ENCODE measurements around the gene PIK3R1. TPM values are rescaled to one million over a fixed set of nuclear protein-coding genes. Genes with fewer than 3 reads are reported as not detected.
A peak's percentile ranks its signal among the peaks of the same experiment; 100 is the strongest.

PIK3R1 gene
- total RNA-seq, 8 experiments from 2014 or later = 14.6 to 127 (median 36.8) TPM

DNA sequence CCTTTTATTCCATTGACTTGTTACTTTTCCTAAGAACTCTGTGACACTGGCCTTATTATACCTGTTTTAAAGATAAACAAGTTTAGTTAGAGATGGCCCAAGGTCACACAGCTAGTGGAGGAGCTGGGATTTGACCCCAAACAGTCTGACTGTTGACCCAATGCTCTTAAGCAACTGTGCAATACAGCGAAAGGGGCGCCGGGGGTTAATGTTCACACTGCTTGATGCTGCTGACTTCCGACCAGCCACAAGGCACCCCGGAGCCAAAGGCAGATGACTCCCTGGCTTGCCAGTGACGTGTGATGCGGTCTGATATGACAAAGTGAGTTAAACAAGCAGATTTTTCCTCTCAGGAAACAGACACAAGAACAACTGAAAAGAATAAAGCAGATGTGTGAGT is 23.9 kb downstream of the PIK3R1 start:
- no peak overlapping the region for H3K27ac ChIP-seq
- in situ Hi-C loops (cut with MboI; ENCODE audit: low pct_unique_long_range_greater_than_20kb in 2 of 9, low sequenced_read_pairs in 9 of 9, unreplicated experiment in 9 of 9) = no loop called here
- H3K4me1 ChIP-seq (replicated peaks in 1 of 2) = peaks cover 6 to 12% of the 10 kb centered on the region in 2 donors
- WGBS, 10 experiments = 3 to 41% (median 40%) methylated on average over 1 to 7 of the region's 7 CpGs; no CpG with 5 or more reads in 4 of the 10 experiments
- no peak overlapping the region for H3K4me3 ChIP-seq
- ATAC-seq (replicated peaks in 6 of 8) = peak; percentile 33 to 80 (median 66)

DNA sequence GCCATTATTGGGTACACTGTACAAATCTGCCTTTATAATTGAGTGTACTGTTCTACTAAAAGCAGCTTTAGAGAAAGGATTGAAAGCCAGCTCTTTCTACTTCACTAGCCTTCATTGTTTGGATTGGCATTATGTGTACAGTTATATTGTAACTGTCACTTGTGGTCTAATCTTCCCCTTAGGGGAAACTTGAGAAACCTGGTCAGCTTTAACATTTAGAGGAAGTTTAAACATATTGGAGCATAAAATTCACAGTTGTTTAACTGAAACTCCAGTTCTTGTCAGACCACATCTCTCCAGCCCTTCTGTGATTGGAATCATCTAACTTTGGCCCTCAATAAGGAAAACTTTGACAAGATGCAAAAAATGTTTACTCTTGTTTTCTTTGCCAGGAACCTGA is 24.6 kb downstream of the PIK3R1 start:
- in situ Hi-C loops (cut with MboI; ENCODE audit: low pct_unique_long_range_greater_than_20kb in 2 of 9, low sequenced_read_pairs in 9 of 9, unreplicated experiment in 9 of 9) = no loop called here
- Histone ChIP-seq H3K4me1 (replicated peaks in 1 of 2) (peaks cover 11 to 16% of the 10 kb centered on the region in 2 donors), H3K4me3 (no peak overlapping the region), H3K27ac (no peak overlapping the region)
- ATAC-seq (replicated peaks in 6 of 8) = peak in 1 of 8 experiments; percentile 32

DNA sequence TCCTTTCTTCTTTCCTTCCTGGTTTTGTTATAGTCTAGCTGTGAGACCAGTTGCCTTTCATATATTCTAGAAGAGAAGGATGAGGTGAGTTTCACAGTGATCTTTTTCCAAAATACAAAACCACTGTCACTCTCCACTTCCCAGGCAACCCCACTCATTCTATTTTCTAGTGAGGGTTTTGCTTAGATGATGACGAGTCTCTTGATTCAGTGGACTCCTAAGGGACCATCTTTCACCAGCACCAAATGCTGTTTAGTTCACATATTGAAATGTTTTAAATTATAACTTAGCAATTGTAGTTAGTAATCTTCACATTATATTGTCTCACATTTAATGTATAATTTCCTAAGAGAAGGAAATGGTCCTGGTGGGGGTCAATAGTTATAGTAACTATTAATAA is 25.2 kb downstream of the PIK3R1 start:
- no peak overlapping the region for H3K4me3 ChIP-seq
- in situ Hi-C loops (cut with MboI; ENCODE audit: low pct_unique_long_range_greater_than_20kb in 2 of 9, low sequenced_read_pairs in 9 of 9, unreplicated experiment in 9 of 9) = no loop called here
- no peak overlapping the region for H3K27ac ChIP-seq
- WGBS, 10 experiments = 25 to 100% (median 81%) methylated on average over 1 of the region's 1 CpG
- peaks cover 16 to 18% of the 10 kb centered on the region in 2 donors for H3K4me1 ChIP-seq (replicated peaks in 1 of 2)
- ATAC-seq (replicated peaks in 6 of 8) = no peak

DNA sequence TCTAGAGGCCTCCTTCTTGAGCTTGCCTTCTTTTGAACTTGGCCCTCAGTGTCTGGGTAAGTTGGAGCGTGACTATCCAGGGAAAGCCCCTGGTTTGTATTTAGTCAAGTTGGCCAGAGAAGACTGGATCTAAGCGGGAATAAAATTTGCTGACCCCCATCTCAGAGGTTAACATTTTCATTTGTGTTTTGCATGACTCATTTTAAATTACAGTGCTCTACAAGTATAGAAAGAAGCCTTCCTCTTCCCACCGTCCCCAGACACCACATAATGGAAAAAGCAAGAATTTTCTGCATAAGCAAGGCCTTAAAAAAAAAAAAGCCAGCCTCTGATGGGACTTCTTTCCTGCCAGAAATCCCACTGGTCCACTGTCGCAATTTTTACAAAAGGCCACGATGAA is 27.2 kb downstream of the PIK3R1 start:
- peaks cover 17 to 18% of the 10 kb centered on the region in 2 donors for H3K4me1 ChIP-seq (replicated peaks in 1 of 2)
- in situ Hi-C loops (cut with MboI; ENCODE audit: low pct_unique_long_range_greater_than_20kb in 2 of 9, low sequenced_read_pairs in 9 of 9, unreplicated experiment in 9 of 9) = no loop called here
- WGBS, 10 experiments = 41 to 100% (median 83%) methylated on average over 1 to 4 of the region's 5 CpGs; no CpG with 5 or more reads in 1 of the 10 experiments
- no peak overlapping the region for H3K27ac ChIP-seq
- no peak overlapping the region for H3K4me3 ChIP-seq
- ATAC-seq (replicated peaks in 6 of 8) = peak in 4 of 8 experiments; percentile 19 to 38 (median 30)

DNA sequence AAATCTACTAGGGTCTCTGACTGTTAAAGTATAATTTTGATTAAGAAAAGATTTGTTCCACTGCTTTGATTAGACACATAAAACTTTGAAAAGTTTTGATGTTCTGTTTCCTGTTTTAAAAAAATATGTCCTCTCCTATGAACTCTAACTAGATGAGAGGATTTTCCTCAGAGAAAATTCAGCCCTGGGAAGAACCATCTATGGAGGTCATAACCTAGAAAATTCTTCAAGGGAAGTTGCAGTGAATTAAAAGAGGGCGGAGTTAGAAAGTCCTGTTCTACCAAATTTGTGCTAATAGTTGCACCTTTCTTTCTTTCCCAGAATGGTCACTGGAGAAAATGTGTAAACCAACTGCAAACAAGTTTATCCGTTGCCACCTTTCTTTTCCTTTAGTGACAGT is 27.7 kb downstream of the PIK3R1 start:
- peaks cover 17 to 18% of the 10 kb centered on the region in 2 donors for H3K4me1 ChIP-seq (replicated peaks in 1 of 2)
- no peak for ATAC-seq (replicated peaks in 6 of 8)
- 50 to 100% (median 95%) methylated on average over 1 to 2 of the region's 2 CpGs; no CpG with 5 or more reads in 2 of the 10 experiments for WGBS, 10 experiments
- H3K4me3 ChIP-seq = no peak overlapping the region
- in situ Hi-C loops (cut with MboI; ENCODE audit: low pct_unique_long_range_greater_than_20kb in 2 of 9, low sequenced_read_pairs in 9 of 9, unreplicated experiment in 9 of 9) = no loop called here
- no peak overlapping the region for H3K27ac ChIP-seq

DNA sequence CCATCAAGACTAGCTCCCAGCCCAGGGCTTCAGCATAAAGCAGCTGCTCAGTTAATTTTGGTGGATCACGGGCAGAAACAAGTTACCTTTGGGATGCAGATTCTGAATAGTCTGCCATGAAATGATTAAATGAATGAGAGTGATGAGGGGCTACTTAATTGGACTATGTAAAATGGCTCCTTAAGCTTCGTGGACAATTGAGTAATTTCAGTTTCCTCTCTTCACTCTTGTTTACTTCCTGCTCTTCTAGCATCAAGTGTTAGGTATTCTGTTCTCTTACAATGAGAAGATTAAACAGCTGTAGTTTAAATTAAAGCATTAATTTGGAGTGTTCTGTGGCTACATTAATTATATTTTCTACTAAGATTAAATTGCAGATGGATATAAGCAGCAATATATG is 28.1 kb downstream of the PIK3R1 start:
- in situ Hi-C loops (cut with MboI; ENCODE audit: low pct_unique_long_range_greater_than_20kb in 2 of 9, low sequenced_read_pairs in 9 of 9, unreplicated experiment in 9 of 9) = no loop called here
- no peak overlapping the region for H3K27ac ChIP-seq
- WGBS, 10 experiments = 71 to 100% (median 90%) methylated on average over 1 to 2 of the region's 2 CpGs; no CpG with 5 or more reads in 3 of the 10 experiments
- ATAC-seq (replicated peaks in 6 of 8) = no peak
- no peak overlapping the region for H3K4me3 ChIP-seq
- peaks cover 17 to 18% of the 10 kb centered on the region in 2 donors for H3K4me1 ChIP-seq (replicated peaks in 1 of 2)

DNA sequence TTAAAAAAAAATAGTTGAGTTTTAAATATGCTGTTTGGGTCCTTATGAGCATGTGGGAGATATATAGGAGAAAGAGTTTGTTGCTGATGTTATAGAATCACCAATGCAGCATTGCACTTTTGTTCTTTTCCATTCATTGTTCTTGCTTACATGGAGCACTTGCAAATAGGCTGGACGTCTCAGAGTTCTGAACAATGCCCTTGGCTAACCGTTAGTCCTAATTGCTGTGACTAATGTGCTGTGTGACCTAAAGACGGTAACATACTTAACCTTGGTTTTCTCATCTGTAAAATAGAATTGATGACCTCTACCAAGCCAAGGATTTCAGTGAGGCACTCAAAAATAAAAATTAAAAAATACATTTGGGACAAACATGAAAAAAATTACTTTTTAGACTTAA is 29.8 kb downstream of the PIK3R1 start:
- Histone ChIP-seq H3K4me3 (no peak overlapping the region), H3K27ac (no peak overlapping the region), H3K4me1 (replicated peaks in 1 of 2) (peaks cover 11% of the 10 kb centered on the region in 2 donors)
- in situ Hi-C loops (cut with MboI; ENCODE audit: low pct_unique_long_range_greater_than_20kb in 2 of 9, low sequenced_read_pairs in 9 of 9, unreplicated experiment in 9 of 9) = no loop called here
- peak in 5 of 8 experiments; percentile 56 to 83 (median 71) for ATAC-seq (replicated peaks in 6 of 8)
- 0 to 37% (median 2%) methylated on average over 1 to 3 of the region's 3 CpGs for WGBS, 10 experiments

DNA sequence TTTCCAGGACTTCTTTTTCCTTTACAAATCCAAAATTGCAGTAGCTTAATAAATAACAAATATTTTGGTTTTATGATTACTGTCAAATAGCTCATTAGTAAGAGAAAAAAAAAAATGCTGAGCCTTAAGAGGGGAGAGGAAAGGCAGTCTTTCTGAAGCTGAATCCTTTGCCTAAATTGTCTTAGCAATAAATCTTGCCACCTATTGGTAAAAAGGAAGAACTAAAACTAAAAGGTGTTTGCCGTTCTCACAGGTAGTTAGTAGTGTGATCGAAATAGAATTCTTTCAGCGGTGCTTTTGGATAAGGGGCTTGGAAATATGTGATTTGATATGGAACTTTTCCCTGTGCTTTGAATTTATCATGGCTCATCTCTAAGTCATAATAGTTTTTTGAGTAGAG is 31.2 kb downstream of the PIK3R1 start:
- Histone ChIP-seq H3K4me3 (no peak overlapping the region), H3K27ac (no peak overlapping the region), H3K4me1 (replicated peaks in 1 of 2) (peaks cover 13 to 15% of the 10 kb centered on the region in 2 donors)
- in situ Hi-C loops (cut with MboI; ENCODE audit: low pct_unique_long_range_greater_than_20kb in 2 of 9, low sequenced_read_pairs in 9 of 9, unreplicated experiment in 9 of 9) = no loop called here
- ATAC-seq (replicated peaks in 6 of 8) = no peak
- 90 to 100% (median 93%) methylated on average over 2 to 3 of the region's 3 CpGs for WGBS, 10 experiments

DNA sequence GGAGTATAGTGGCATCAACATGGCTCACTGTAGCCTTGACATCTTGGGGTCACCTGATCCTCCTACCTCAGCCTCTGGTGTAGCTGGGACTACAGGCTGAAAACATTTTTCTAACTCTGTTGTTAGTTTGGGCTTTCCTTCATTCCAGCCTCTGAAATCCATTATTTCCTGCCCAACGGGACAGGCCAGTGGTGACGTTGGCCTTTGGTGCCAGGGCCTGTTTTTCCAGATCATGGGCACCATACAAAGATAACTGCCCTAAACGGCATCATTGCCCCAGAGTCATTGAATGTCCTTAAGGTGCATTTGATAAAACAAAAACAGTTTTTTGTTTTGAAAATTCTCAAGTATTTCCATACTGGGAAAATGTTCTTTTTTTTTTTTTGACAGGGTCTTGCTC is 32.1 kb downstream of the PIK3R1 start:
- H3K27ac ChIP-seq = no peak overlapping the region
- H3K4me1 ChIP-seq (replicated peaks in 1 of 2) = peaks cover 15% of the 10 kb centered on the region in 2 donors
- H3K4me3 ChIP-seq = no peak overlapping the region
- no peak for ATAC-seq (replicated peaks in 6 of 8)
- in situ Hi-C loops (cut with MboI; ENCODE audit: low pct_unique_long_range_greater_than_20kb in 2 of 9, low sequenced_read_pairs in 9 of 9, unreplicated experiment in 9 of 9) = no loop called here
- 94 to 100% (median 100%) methylated on average over 1 to 3 of the region's 3 CpGs; no CpG with 5 or more reads in 4 of the 10 experiments for WGBS, 10 experiments

DNA sequence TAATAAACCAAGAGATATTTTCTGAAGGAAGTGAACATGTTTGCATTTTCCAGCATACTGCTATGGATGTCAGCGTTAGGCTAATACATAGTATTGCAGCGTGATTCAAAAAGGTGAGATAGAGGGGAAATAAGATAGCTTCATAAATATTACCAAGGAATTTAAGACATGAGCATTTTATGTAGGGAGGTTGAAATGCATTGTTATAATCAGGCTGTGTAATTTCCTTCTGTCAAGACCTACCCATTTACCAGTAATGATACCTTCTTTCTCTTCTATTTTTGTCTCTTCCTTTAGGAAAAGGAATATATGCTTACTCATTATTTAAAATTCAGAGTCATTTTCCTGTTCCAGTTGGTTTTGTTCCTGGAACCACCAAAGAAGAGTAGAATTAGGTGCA is 33.3 kb downstream of the PIK3R1 start:
- Histone ChIP-seq H3K4me1 (replicated peaks in 1 of 2) (peaks cover 18 to 26% of the 10 kb centered on the region in 2 donors), H3K4me3 (no peak overlapping the region), H3K27ac (no peak overlapping the region)
- 34 to 100% (median 88%) methylated on average over 1 to 2 of the region's 2 CpGs; no CpG with 5 or more reads in 1 of the 10 experiments for WGBS, 10 experiments
- peak in 1 of 8 experiments; percentile 25 for ATAC-seq (replicated peaks in 6 of 8)
- in situ Hi-C loops (cut with MboI; ENCODE audit: low pct_unique_long_range_greater_than_20kb in 2 of 9, low sequenced_read_pairs in 9 of 9, unreplicated experiment in 9 of 9) = no loop called here

DNA sequence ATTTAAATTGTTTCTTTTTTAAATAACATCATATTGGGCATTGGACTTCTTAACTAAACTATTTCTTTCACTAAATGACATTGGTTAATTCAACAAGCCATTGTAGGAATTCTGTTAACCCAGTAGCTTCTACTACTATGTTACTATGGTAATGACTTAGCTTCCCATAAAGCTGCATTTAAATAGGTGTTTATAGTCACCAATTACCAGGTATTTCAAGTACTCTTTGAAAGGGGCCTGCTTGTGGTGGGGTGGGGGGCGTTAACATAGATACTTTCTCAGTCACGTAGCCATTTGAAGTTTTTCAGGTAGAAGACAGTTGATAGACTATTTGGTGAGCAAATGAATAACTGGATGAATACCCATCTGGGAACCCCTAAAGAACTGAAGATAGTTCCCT is 34.0 kb downstream of the PIK3R1 start:
- ATAC-seq (replicated peaks in 6 of 8) = no peak
- H3K27ac ChIP-seq = no peak overlapping the region
- in situ Hi-C loops (cut with MboI; ENCODE audit: low pct_unique_long_range_greater_than_20kb in 2 of 9, low sequenced_read_pairs in 9 of 9, unreplicated experiment in 9 of 9) = no loop called here
- H3K4me3 ChIP-seq = no peak overlapping the region
- peaks cover 18 to 26% of the 10 kb centered on the region in 2 donors for H3K4me1 ChIP-seq (replicated peaks in 1 of 2)
- WGBS, 10 experiments = 73 to 100% (median 85%) methylated on average over 1 to 2 of the region's 2 CpGs; no CpG with 5 or more reads in 2 of the 10 experiments

DNA sequence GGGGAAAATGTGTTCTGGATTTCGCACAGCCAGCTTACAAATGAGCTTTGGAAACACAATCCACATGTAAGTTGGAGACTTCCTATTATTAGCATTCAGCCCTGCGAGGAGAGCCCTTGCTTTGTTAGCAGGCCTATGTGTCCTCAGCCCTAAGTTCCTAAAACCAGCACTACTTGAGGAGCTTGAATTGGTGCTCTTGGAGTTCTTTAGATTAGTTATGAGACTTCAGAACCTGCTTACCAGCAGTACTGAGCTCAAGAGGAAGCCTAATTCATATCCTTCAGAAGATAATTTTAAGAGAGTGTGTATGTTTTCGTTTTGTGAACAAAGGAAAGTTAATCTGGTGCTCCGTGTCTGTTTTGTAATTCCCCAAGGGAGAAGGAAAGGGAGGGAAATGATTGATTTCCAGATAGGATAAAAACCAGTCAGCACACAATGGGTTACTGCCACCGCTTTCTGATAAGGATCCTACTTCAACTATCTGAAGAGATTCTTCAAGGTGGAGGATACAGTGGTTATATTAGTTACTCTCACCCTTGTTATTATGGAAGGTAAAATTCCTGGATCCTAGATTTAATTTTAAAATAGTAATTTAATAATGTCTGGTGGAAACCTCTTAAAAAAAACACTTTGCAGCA is 35.2 kb downstream of the PIK3R1 start:
- 23 to 100% (median 63%) methylated on average over 1 to 5 of the region's 5 CpGs for WGBS, 10 experiments
- in situ Hi-C loops (cut with MboI; ENCODE audit: low pct_unique_long_range_greater_than_20kb in 2 of 9, low sequenced_read_pairs in 9 of 9, unreplicated experiment in 9 of 9) = loop anchor here (10.0 to 25.0 kb wide), 3 partner anchors 238 to 1013 kb away; no protein-coding TSS in a partner anchor
- no peak for ATAC-seq (replicated peaks in 6 of 8)
- Histone ChIP-seq H3K4me1 (replicated peaks in 1 of 2) (peaks cover 16 to 18% of the 10 kb centered on the region in 2 donors), H3K27ac (no peak overlapping the region), H3K4me3 (no peak overlapping the region)

DNA sequence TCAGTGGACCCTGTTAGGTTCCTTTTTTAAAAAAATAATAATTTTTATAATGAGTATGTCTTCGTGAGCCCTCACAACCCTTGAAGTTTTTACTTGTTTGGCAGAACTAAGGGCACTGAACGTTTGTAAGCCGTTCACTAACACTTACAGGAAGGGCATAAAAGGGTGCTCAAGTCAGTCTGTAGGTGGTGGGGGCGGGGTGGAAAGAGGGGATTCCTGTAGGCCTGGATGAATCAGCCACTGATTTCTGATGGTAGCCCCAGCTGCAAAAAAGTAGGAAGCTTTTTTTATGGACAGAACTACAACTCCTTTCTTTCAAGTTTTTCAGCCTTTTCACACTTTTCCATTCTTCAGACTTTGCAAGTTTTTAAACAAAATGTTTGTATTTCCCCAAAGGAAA is 35.8 kb downstream of the PIK3R1 start:
- Histone ChIP-seq H3K27ac (no peak overlapping the region), H3K4me3 (no peak overlapping the region), H3K4me1 (replicated peaks in 1 of 2) (peaks cover 16 to 18% of the 10 kb centered on the region in 2 donors)
- 25 to 83% (median 42%) methylated on average over 1 to 4 of the region's 4 CpGs; no CpG with 5 or more reads in 2 of the 10 experiments for WGBS, 10 experiments
- in situ Hi-C loops (cut with MboI; ENCODE audit: low pct_unique_long_range_greater_than_20kb in 2 of 9, low sequenced_read_pairs in 9 of 9, unreplicated experiment in 9 of 9) = loop anchor here (10.0 to 25.0 kb wide), 3 partner anchors 239 to 1014 kb away; no protein-coding TSS in a partner anchor
- ATAC-seq (replicated peaks in 6 of 8) = no peak

All from motor neuron (in vitro differentiated cells).